Measurements from ENCODE around the gene SLC9A6. TPM values are rescaled to one million over a fixed set of nuclear protein-coding genes. Genes with fewer than 3 reads are reported as not detected.
"Not testable (repeated sequence)": the region's sequence is repeated elsewhere in the genome, so short reads cannot be mapped to it uniquely, and the experiment has no call there.

Gene SLC9A6
- total and polyA plus RNA-seq, 2 experiments from 2014 or later = 7.2 to 17.1 TPM

DNA sequence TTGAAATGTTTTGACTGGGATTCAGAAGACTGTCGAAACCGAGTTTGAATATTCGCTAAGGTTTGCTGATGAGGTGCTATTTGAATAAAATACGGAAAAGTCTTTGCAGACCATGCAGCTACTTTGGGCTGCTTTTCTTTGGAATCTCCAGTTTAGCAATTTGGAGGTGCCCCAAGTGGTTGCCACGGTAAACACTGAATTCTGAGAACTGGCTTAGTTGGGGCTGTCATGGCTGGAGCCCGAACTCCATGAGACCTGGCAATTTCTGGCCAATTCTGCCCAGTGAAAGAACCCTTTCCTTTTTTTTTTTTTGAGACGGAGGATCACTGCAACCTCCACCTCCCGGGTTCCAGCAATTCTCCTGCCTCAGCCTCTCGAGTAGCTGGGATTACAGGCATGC lies 65.6 kb downstream of the SLC9A6 start:
- not testable (repeated sequence) for H3K9me3 Mint-ChIP-seq; H3F3A ChIP-seq (replicated peaks; ENCODE audit: low read depth)

GRCh38 chrX:136051611-136052010 lies 66.4 kb downstream of the SLC9A6 start:
- H3K27ac ChIP-seq (ENCODE audit: low read depth) = no peak overlapping the region
- DNase-seq (ENCODE audit: low spot score) = no peak
- no peaks in the 10 kb centered on the region for H3K9me3 Mint-ChIP-seq
- TF ChIP-seq ETS1 (IDR thresholded peaks at IDR 0.05) = no peak
- no peak for TF ChIP-seq STAT1 (IDR thresholded peaks at IDR 0.05; ENCODE audit: unreplicated experiment)
- no peak for TF ChIP-seq ZNF114 (CRISPR knock-in tag; IDR thresholded peaks at IDR 0.05)
- TF ChIP-seq EZH2 (IDR thresholded peaks at IDR 0.05; ENCODE audit: low read depth, unreplicated experiment) = no peak
- TF ChIP-seq JUNB (IDR thresholded peaks at IDR 0.05; ENCODE audit: unreplicated experiment) = no peak
- no peak for TF ChIP-seq ZNF331 (CRISPR knock-in tag; IDR thresholded peaks at IDR 0.05; ENCODE audit: low read depth)
- TF ChIP-seq ZNF462 (CRISPR knock-in tag; IDR thresholded peaks at IDR 0.05) = no peak
- no peak for TF ChIP-seq NANOG (IDR thresholded peaks at IDR 0.05; ENCODE audit: borderline replicate concordance)
- TF ChIP-seq POLR2AphosphoS5 (IDR thresholded peaks at IDR 0.05; ENCODE audit: low read depth) = no peak
- TF ChIP-seq CREB1 (CRISPR knock-in tag; IDR thresholded peaks at IDR 0.05; ENCODE audit: low read depth) = no peak
- no peak for TF ChIP-seq REST (IDR thresholded peaks at IDR 0.05; ENCODE audit: unreplicated experiment)
- no peak for TF ChIP-seq EZH2phosphoT487 (IDR thresholded peaks at IDR 0.05; ENCODE audit: unreplicated experiment)

More for the DNA sequence above, 65.6 kb downstream of the SLC9A6 start:
- H3K4me3 ChIP-seq; H3K36me3 ChIP-seq (ENCODE audit: insufficient read depth); H3K27ac ChIP-seq (ENCODE audit: low read depth); H3K27me3 Mint-ChIP-seq (ENCODE audit: insufficient read depth, low read depth, poor library complexity); H3K36me3 Mint-ChIP-seq (ENCODE audit: low read depth); H4K20me1 ChIP-seq (replicated peaks; ENCODE audit: insufficient read depth); H3K79me2 ChIP-seq (replicated peaks; ENCODE audit: insufficient read depth); H3K27ac Mint-ChIP-seq; H3K27me3 ChIP-seq (ENCODE audit: insufficient read depth); H3K9me2 ChIP-seq (ENCODE audit: insufficient read depth); H3K4me1 ChIP-seq (ENCODE audit: insufficient read depth); H3K4me3 Mint-ChIP-seq; H3K4me1 Mint-ChIP-seq; DNase-seq (ENCODE audit: low spot score); H3K4me2 ChIP-seq; ATAC-seq; H2AFZ ChIP-seq: not testable (repeated sequence)

More at GRCh38 chrX:136051611-136052010, 66.4 kb downstream of the SLC9A6 start:
- H3K4me3 ChIP-seq = no peak overlapping the region
- no peaks in the 10 kb centered on the region for H4K20me1 ChIP-seq (replicated peaks; ENCODE audit: insufficient read depth)
- H3K27me3 Mint-ChIP-seq (ENCODE audit: insufficient read depth, low read depth, poor library complexity) = no peaks in the 10 kb centered on the region
- H3K27ac Mint-ChIP-seq = no peak overlapping the region
- H3K27me3 ChIP-seq (ENCODE audit: insufficient read depth) = no peaks in the 10 kb centered on the region
- no peak overlapping the region for H2AFZ ChIP-seq
- no peaks in the 10 kb centered on the region for H3K9me2 ChIP-seq (ENCODE audit: insufficient read depth)
- H3K36me3 Mint-ChIP-seq (ENCODE audit: low read depth) = no peaks in the 10 kb centered on the region
- no peak overlapping the region for H3K4me3 Mint-ChIP-seq
- no peaks in the 10 kb centered on the region for H3K79me2 ChIP-seq (replicated peaks; ENCODE audit: insufficient read depth)
- ATAC-seq = no peak
- H3K36me3 ChIP-seq (ENCODE audit: insufficient read depth) = no peaks in the 10 kb centered on the region
- peaks cover 6% of the 10 kb centered on the region; the same call in 2 of the 3 replicates for H3K4me1 Mint-ChIP-seq
- H3K4me2 ChIP-seq = no peak overlapping the region
- H3F3A ChIP-seq (replicated peaks; ENCODE audit: low read depth) = no peaks in the 10 kb centered on the region
- no peaks in the 10 kb centered on the region for H3K4me1 ChIP-seq (ENCODE audit: insufficient read depth)
